HG03108 (cell line): ENCODE data around the gene ATP7A.
"Not testable (repeated sequence)": the region's sequence is repeated elsewhere in the genome, so short reads cannot be mapped to it uniquely, and the experiment has no call there.

Experiments used
- ATAC-seq: cut with Tn5 transposase; IDR thresholded peaks from one replicate; pipeline ENCODE4 v1.9.1; 2021; ENCODE audit warnings: moderate library complexity; ENCODE audit not compliant: unreplicated experiment

ATP7A gene

DNA sequence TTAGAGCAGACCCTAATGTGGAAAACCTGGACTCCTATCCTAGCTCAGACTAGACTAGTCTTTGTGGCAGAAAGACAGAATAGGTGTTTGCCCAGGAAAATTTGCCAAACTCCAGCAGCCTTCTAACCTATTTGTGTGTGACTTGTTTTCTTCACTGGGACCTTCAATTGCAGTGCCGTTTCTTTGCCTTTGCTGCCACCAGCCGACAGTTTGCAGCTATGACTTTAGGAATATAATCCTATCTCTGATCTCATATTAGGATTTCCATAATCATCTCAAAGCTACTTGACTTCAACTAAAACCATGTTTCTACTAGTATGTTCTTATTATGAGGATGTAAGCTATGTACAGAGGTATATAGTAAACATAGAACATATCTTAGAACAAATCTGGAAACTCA is 119.2 kb downstream of the ATP7A start:
- no peak for ATAC-seq

DNA sequence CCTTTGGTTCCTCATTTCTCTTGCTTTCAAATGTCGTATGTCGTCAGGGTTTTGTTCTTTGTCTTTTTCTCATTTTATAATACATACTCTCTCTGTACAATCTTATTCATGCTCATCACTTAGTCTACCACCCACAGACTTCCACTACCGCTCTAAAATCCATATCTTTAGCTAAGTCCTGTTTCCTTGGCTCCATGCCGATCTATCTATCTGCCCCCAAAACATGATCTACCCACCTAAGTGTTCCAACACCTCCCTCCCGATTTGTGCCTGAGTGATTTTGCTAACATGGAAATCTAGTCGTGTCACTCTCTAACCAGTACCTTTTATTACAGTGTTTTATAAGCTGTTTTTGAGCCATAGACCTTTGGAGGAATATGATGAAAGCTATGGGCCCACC is 124.6 kb downstream of the ATP7A start:
- no peak for ATAC-seq

DNA sequence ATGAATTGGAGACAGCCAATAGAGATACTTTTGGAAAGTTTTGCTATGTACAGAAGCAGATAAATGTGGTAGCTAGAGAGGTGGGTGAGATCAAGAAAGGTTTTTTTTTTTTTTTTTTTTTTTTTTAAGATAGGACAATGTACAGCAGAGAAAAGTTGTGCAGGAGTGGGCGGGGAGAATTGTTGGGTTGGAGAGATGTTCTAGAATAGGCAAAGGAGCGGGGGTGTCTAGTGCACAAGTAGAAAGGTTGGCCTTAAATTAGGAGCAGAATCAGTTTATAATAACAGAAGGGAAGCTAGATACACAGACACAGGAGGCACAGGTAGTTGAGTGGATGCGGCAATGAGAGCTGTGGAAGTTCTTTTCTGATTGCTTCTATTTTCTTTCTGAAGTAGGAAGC is 127.4 kb downstream of the ATP7A start:
- no peak for ATAC-seq

DNA sequence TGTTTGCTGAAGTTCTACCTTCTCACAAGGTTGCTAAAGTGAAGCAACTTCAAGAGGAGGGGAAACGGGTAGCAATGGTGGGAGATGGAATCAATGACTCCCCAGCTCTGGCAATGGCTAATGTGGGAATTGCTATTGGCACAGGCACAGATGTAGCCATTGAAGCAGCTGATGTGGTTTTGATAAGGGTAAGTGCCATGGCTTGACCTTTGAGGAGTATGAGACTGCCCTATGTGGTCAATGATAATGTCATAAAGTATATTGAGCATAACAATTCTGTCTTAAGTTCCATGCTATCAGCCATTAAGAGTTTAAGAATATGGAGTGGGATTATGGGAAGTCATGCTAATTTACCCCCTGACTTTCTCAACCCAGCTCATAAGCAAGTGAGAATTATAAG is 132.1 kb downstream of the ATP7A start:
- ATAC-seq: no peak

DNA sequence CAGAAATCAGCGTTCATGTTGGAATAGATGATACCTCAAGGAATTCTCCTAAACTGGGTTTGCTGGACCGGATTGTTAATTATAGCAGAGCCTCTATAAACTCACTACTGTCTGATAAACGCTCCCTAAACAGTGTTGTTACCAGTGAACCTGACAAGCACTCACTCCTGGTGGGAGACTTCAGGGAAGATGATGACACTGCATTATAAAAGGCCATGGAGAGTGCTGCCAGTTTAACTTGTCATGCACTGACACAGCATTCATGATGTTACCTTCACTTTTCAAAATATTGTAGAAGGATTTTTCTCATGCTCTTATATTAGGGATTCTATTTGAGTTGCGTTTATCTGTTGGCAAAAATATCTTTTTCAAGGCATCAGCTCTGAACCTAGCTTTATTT is 135.9 kb downstream of the ATP7A start:
- ATAC-seq: no peak

DNA sequence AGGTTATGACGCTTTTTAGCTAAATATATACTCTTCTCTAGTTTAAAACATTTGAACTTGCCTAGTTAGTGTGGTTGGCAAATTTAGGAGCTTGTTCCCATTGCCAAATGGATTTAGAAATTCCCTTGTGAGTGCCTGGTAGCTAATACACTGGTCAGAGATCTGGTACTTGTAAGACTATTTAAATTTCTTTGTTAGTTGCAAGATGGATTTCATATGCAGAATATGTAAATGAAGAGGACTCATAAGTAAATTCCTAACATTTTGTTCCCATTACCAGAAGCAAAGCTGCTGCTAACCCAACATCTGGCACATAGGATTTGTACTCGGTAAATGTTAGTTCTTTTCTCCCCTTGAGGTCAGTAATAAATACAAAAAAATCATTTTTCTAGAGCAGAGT is 137.6 kb downstream of the ATP7A start:
- ATAC-seq: no peak

DNA sequence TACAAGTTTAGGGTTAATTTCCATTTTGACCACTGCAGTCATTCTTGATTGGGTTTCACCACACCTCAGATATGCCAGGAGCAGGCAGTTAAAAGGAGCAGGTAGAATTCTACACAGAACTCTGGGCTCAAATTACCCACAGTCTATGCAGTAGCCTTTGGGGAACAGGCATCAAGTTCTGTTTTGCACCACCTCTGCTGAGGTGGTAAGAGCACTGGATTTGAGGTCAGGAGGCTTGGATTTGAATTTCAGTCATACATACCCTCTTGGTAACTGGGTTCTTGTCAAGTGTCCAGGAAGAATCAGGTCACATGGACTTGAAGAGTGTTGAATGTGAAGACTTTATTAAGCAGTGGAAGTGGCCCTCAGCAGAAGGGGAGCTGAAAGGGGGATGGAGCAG is 153.2 kb downstream of the ATP7A start:
- ATAC-seq: no peak

DNA sequence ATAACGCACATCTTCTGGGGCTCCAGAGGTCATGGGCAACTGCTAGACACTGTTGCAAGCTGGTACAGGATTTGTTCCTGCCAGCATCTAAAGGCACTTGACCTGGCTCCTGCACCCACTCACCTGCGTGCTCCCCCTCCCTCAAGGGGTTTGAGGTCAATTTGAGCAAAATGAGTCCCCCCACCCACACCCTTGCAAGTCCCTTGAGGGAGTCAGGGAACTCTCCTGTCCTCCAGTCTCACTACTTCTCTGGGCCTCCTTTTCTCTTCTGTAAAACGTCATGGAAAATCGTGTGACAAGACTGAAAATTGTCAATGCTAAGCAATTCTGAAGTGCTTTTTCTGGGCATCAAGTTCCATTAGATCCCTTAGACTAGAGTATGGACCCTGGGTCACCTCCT is 153.7 kb downstream of the ATP7A start:
- ATAC-seq: no peak

DNA sequence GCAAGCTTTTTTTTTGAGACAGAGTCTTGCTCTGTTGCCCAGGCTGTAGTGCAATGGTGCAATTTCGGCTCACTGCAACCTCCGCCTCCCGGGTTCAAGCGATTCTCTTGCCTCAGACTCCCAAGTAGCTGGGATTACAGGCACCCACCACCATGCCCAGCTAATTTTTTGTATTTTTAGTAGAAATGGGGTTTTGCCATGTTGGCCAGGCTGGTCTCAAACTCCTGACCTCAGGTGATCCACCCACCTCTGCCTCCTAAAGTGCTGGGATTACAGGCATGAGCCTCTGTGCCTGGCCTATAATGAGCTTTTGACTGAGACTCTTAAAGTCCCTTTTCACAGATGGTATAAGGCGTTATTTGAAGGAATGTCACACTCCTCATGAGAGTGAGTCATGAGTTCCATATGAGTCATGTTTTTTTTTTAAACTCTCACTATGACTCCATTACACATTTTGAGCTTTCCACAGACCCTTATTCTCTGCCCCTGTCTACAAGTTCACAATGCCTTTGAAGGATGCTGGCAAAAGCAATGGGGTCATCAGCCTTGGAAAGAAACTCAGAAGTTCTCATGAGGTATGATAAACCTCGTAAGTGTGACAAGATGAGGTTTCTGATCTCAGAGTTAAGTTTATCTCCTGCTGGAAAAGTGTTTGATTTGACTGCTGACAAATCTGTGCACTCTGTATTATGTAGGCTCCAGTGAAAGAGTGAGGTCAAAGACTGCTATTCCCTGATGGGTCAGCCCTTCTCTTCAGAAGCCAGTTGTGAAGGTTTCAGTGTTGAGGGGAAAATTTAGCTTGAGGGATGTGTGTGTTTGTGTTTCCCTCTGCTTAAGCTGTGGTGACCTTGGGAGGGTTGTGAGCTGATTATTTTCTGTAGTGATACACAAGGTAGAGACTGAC is 154.5 kb downstream of the ATP7A start:
- ATAC-seq: peak; percentile 82

DNA sequence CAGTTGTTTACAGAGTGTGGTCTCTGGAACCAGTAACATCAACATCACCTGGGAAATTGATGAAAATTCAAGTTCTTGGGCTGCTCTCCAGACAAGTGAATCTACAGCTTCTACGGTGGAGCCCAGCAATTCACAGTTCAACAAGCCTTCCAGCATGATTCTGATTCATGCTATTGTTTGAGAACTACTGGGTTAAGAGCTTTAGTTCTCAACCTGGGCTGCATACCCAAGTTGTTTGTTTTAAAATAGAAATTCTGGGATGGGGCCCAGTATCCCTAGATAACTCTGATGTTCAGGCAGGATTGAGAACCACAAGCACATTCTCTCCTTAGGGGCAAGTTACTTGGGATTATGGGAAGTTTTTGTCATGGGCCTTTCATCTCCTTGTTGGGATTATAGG is 155.6 kb downstream of the ATP7A start:
- ATAC-seq: no peak

DNA sequence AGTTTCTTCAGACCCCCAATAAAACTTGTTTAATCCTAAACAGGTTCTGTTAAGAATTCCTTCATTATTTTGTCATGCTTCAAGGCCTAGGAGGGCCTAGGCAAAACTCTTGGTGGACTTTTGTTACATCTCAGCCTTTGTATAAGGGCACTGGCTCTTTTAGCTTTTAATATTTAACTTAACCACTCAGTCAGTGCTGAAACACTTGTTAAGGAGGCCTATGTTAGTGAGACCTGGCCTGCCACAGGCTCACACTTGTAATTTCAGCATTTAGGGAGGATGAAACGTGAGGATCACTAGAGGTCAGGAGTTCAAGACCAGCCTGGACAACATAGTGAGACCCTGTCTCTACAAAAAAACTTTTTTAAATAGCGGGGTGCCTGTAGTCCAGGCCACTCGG is 160.8 kb downstream of the ATP7A start:
- ATAC-seq: no peak

DNA sequence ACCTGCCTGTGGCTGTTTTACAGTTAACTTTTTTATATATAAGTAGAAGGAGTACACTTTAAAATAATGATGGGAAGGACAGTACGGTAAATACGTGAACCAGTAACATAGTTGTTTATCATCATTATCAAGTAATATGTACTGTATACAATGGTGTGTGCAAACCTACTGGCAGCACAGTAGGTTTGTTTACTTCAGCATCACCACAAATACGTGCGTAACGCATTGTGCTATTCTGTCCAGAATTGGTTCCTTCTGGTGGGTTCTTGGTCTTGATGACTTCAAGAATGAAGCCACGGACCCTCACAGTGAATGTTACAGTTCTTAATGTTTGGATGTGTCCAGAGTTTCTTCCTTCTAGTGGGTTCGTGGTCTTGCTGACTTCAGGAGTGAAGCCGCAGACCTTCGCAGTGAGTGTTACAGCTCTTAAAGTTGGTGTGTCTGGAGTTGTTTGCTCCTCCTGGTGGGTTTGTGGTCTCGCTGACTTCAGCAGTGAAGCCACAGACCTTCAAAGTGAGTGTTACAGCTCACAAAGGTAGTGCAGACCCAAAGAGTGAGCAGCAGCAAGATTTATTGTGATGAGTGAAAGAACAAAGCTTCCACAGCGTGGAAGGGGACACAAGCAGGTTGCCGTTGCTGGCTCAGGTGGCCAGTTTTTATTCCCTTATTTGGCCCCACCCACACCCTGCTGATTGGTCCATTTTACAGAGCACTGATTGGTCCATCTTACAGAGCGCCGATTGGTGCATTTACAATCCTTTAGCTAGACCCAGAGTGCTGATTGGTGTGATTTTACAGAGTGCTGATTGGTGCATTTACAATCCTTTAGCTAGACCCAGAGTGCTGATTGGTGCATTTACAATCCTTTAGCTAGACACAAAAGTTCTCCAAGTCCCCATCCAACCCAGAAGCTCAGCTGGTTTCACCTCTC is 162.9 kb downstream of the ATP7A start:
- not testable (repeated sequence) for ATAC-seq

DNA sequence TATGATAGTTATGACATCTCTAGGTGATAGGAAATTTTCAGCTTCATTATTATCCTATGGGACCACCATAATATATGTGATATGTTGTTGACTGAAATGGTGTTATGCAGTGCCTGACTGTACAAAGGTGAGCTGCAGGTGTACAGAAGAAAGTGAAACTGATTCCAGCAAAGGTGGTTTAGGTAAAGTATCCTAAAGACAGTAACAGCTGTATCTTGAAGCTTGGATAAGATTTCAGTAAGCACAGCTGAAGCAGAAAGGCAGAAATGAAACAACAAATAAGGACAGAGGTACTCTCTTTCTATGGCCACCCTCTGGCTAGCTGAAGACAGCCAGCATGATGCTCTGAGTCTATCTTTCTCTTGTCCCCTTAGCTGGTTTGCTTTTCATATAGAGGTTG is 163.6 kb downstream of the ATP7A start:
- ATAC-seq: no peak

DNA sequence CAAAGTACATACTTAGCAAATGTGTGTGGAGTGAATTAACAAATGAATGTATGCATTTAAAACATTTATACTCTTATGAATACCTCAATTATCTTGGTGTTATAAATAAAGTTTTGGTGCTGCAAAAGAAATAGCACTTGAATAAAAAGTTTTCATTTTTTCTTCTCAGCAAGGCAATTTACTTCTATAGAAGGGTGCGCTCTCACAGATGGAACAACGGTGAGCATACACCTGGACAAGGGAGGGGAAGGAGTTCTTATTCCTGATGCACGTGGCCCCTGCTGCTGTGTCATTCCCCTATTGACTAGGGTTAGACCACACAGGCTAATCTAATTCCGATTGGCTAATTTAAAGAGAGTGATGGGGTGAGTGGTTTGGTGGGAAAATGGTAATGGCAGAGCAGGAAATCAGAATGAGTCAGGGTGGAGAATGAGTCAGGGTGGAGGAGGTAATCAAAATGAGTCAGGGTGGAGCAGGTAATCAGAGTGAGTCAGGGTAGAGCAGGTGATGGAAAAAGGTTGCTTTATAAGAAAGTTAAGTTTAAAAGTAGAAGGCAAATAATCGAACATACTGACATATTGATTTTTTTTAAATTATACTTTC is 165.4 kb downstream of the ATP7A start:
- ATAC-seq: no peak

DNA sequence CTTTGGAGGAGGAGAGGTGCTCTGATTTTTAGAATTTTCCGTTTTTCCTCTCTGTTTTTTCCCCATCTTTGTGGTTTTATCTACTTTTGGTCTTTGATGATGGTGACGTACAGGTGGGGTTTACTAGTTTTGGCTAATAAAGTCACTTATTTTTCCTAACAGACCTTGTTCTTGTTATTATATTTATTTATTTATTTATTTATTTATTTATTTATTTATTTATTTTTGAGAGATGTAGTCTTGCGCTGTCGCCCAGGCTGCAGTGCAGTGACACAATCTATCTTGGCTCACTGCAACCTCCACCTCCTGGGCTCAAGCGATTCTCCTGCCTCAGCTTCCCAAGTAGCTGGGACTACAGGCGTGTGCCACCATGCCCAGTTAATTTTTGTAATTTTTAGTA is 170.9 kb downstream of the ATP7A start:
- not testable (repeated sequence) for ATAC-seq

DNA sequence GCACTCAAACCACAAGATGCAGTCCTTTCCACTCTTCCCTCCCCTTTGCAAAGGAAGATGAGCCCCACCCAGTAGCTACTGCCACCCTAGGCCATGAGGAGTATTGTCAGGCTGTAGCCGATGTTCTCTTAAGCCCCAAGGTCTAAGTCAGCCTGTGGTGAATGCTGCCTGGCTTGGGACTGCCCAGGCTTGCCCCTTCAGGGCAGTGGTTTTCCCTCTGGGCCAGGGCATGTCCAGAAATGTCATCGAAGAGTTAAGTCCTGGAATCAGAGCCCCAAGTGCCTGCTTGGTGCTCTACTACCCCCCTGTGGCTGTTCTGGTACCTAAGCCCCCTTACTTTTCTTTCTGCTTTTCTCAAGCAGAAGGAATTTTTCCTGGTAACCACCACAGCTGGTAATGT is 181.8 kb downstream of the ATP7A start:
- peak; percentile 78 for ATAC-seq

DNA sequence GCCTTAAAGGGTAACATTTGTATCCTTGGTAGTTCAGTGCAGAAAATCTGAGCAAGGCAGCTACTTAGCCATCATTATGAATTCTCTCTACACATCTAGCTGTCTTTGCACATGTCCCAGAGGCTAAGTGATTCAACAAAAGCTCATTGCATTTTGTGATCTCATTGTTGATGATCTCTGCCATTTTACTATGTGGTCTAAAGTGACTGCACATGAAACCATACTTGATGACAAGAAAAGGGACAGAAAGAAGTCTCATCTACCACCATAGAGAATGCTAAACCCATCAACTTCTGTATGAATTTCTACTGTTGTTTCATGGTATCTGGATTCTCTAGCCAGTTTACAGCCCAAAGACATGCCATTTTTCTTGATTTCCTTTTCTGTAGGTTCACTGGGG is 187.6 kb downstream of the ATP7A start:
- ATAC-seq: no peak
